Neural cell (in vitro differentiated cells): ENCODE measurements around the gene EFCAB11.

Experiments
- EP300 ChIP-seq: fragments of 450-650 bp; conservative IDR thresholded peaks from 2 replicates; pipeline ENCODE4 v1.6.1; 2014; ENCODE audit warnings: antibody characterized with exemption, mild to moderate bottlenecking, moderate library complexity; ENCODE audit not compliant: poor library complexity, severe bottlenecking
- EZH2 ChIP-seq: fragments of 200-600, 300-800 bp; shearing (Covaris generic), sonication (generic); IDR thresholded peaks from 2 replicates; pipeline ENCODE4 v1.6.1; 2014; ENCODE audit warnings: antibody characterized with exemption, low read length, borderline replicate concordance, mild to moderate bottlenecking; ENCODE audit not compliant: insufficient read depth, poor library complexity, severe bottlenecking
- MXI1 ChIP-seq: fragments of 450-650 bp; conservative IDR thresholded peaks from 2 replicates; pipeline ENCODE4 v1.6.1; 2014; ENCODE audit warnings: antibody characterized with exemption, mild to moderate bottlenecking; ENCODE audit not compliant: poor library complexity, severe bottlenecking
- POLR2AphosphoS5 ChIP-seq: IDR thresholded peaks from 2 replicates; pipeline ENCODE4 v1.6.1; 2012
- RAD21 ChIP-seq: fragments of 450-650 bp; conservative IDR thresholded peaks from 2 replicates; pipeline ENCODE4 v1.6.1; 2014; ENCODE audit warnings: antibody characterized with exemption, mild to moderate bottlenecking, moderate library complexity
- SMC3 ChIP-seq: fragments of 450-650 bp; conservative IDR thresholded peaks from 2 replicates; pipeline ENCODE4 v1.6.1; 2014; ENCODE audit warnings: antibody characterized with exemption, mild to moderate bottlenecking, moderate library complexity; ENCODE audit not compliant: poor library complexity
- TAF1 ChIP-seq: IDR thresholded peaks from 2 replicates; pipeline ENCODE4 v1.6.1; 2012; ENCODE audit warnings: low read depth
- TF ChIP-seq, protein P1 (sequence below): fragments of 450-650 bp; IDR thresholded peaks from 2 replicates; pipeline ENCODE4 v1.5.1; 2014; ENCODE audit warnings: antibody characterized with exemption, mild to moderate bottlenecking, moderate library complexity; ENCODE audit not compliant: poor library complexity, severe bottlenecking

DNA sequence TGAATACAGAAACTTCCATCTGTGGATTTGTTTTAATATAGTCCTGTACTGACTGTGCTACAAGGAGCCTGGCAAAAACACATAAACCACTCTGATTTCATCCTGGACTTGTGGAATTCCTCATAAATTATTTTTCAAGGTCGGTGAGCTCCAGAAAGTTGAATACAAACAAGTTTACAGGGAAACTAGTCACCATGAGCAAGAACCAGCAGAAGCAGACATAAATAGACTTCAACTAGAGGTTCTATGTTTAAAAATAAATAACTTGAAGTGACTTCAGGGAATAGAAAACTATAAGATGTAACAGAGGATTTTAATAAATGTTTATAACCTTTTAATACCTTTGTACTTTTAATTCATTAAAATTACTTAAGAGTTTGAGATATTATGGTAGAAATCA, 63.5 kb downstream of the EFCAB11 start:
- TF ChIP-seq EP300 = no peak
- no peak for TF ChIP-seq POLR2AphosphoS5
- TF ChIP-seq, protein P1, sequence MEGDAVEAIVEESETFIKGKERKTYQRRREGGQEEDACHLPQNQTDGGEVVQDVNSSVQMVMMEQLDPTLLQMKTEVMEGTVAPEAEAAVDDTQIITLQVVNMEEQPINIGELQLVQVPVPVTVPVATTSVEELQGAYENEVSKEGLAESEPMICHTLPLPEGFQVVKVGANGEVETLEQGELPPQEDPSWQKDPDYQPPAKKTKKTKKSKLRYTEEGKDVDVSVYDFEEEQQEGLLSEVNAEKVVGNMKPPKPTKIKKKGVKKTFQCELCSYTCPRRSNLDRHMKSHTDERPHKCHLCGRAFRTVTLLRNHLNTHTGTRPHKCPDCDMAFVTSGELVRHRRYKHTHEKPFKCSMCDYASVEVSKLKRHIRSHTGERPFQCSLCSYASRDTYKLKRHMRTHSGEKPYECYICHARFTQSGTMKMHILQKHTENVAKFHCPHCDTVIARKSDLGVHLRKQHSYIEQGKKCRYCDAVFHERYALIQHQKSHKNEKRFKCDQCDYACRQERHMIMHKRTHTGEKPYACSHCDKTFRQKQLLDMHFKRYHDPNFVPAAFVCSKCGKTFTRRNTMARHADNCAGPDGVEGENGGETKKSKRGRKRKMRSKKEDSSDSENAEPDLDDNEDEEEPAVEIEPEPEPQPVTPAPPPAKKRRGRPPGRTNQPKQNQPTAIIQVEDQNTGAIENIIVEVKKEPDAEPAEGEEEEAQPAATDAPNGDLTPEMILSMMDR = no peak
- TF ChIP-seq TAF1 = no peak
- TF ChIP-seq EZH2 = no peak
- no peak for TF ChIP-seq SMC3
- no peak for TF ChIP-seq RAD21
- TF ChIP-seq MXI1 = no peak
